Neuronal stem cell (in vitro differentiated cells): ENCODE data around the gene LCP2.
A peak's percentile ranks its signal among the peaks of the same experiment; 100 is the strongest.

ENCODE experiments used
- DNase-seq: peaks from one replicate; pipeline ENCODE4 v3.0.0-alpha.2; 2013; ENCODE audit warnings: low spot score
- H2AFZ ChIP-seq: one replicate; pipeline ENCODE4 v1.6.1; 2013; ENCODE audit warnings: mild to moderate bottlenecking, low read length, inconsistent platforms
- H2AK5ac ChIP-seq: 2 replicates; pipeline ENCODE4 v1.6.1; 2013; ENCODE audit warnings: low read depth, mild to moderate bottlenecking, inconsistent platforms, low read length, moderate library complexity, mixed read lengths
- H2BK120ac ChIP-seq: 2 replicates; pipeline ENCODE4 v1.6.1; 2013; ENCODE audit warnings: low read depth, mild to moderate bottlenecking, inconsistent platforms, low read length, moderate library complexity, mixed read lengths
- H2BK12ac ChIP-seq: one replicate; pipeline ENCODE4 v1.6.1; 2013; ENCODE audit warnings: low read length, inconsistent platforms
- H2BK15ac ChIP-seq: 2 replicates; pipeline ENCODE4 v1.6.1; 2013; ENCODE audit warnings: mild to moderate bottlenecking, low read length, inconsistent platforms, mixed read lengths
- H2BK5ac ChIP-seq: one replicate; pipeline ENCODE4 v1.6.1; 2013; ENCODE audit warnings: inconsistent platforms, mild to moderate bottlenecking, low read length, moderate library complexity
- H3K14ac ChIP-seq: one replicate; pipeline ENCODE4 v1.6.1; 2013; ENCODE audit warnings: low read length, inconsistent platforms
- H3K18ac ChIP-seq: 2 replicates; pipeline ENCODE4 v1.6.1; 2013; ENCODE audit warnings: low read length, inconsistent platforms
- H3K23ac ChIP-seq: 2 replicates; pipeline ENCODE4 v1.6.1; 2013; ENCODE audit warnings: low read depth, mild to moderate bottlenecking, mixed read lengths, low read length, inconsistent platforms; ENCODE audit not compliant: poor library complexity
- H3K27ac ChIP-seq: replicated peaks from 3 replicates; pipeline ENCODE4 v1.5.1; 2013; ENCODE audit warnings: low read length, inconsistent platforms
- H3K27me3 ChIP-seq, 3 experiments: 2 replicates each; pipeline ENCODE4 v1.6.1; 2013; ENCODE audit warnings: low read length in 3 of 3, mild to moderate bottlenecking in 2 of 3, inconsistent platforms in 1 of 3, low read depth in 1 of 3, mixed read lengths in 1 of 3, moderate library complexity in 1 of 3; ENCODE audit not compliant: control insufficient read depth in 3 of 3, insufficient read depth in 3 of 3
- H3K36me3 ChIP-seq, 2 donors: replicated peaks in 1 of 2; 2 replicates each; pipeline ENCODE4 v1.6.1; 2013; ENCODE audit warnings: low read length in 2 of 2; ENCODE audit not compliant: control insufficient read depth in 2 of 2, insufficient read depth in 2 of 2
- H3K4ac ChIP-seq: 2 replicates; pipeline ENCODE4 v1.6.1; 2013; ENCODE audit warnings: inconsistent platforms, mild to moderate bottlenecking, low read length, moderate library complexity
- H3K4me1 ChIP-seq, 2 donors: 1 replicate in 1 of 2; 2 replicates in 1 of 2; pipeline ENCODE4 v1.6.1; 2013; ENCODE audit warnings: low read length in 2 of 2, low read depth in 1 of 2; ENCODE audit not compliant: control insufficient read depth in 2 of 2, insufficient read depth in 1 of 2
- H3K4me2 ChIP-seq: one replicate; pipeline ENCODE4 v1.6.1; 2013; ENCODE audit warnings: mild to moderate bottlenecking, low read length, inconsistent platforms; ENCODE audit not compliant: insufficient read depth, poor library complexity, severe bottlenecking
- H3K4me3 ChIP-seq, 2 donors: 2 replicates each; pipeline ENCODE4 v1.5.1; 2013; ENCODE audit warnings: low read length in 2 of 2, mild to moderate bottlenecking in 2 of 2, inconsistent platforms in 1 of 2, moderate library complexity in 1 of 2
- H3K79me1 ChIP-seq: one replicate; pipeline ENCODE4 v1.6.1; 2013; ENCODE audit warnings: low read depth, mild to moderate bottlenecking, inconsistent platforms, low read length, moderate library complexity
- H3K9ac ChIP-seq: one replicate; pipeline ENCODE4 v1.6.1; 2013; ENCODE audit warnings: mild to moderate bottlenecking, low read depth, low read length, inconsistent platforms; ENCODE audit not compliant: poor library complexity
- H3K9me3 ChIP-seq, 2 donors: replicated peaks in 1 of 2; 2 replicates each; pipeline versions ENCODE3 to v1.6.1; 2013; ENCODE audit warnings: low read length in 2 of 2, mild to moderate bottlenecking in 2 of 2, inconsistent platforms in 1 of 2, low read depth in 1 of 2, mixed read lengths in 1 of 2, moderate library complexity in 1 of 2; ENCODE audit not compliant: control insufficient read depth in 2 of 2, insufficient read depth in 1 of 2
- H4K8ac ChIP-seq: one replicate; pipeline ENCODE4 v1.6.1; 2013; ENCODE audit warnings: low read depth, mild to moderate bottlenecking, inconsistent platforms, low read length, moderate library complexity
- H4K91ac ChIP-seq: one replicate; pipeline ENCODE4 v1.6.1; 2013; ENCODE audit warnings: low read length, low read depth, mild to moderate bottlenecking, inconsistent platforms; ENCODE audit not compliant: poor library complexity
- WGBS, 2 donors: extraction: QIAGEN DNeasy Blood & Tissue Kit; methylation state at CpG; one replicate each; pipeline ENCODE4 v1.1.7; 2013; ENCODE audit warnings: missing lambda C conversion rate in 2 of 2, mixed read lengths in 1 of 2; ENCODE audit not compliant: insufficient read length in 2 of 2, insufficient replicate concordance in 1 of 2; ENCODE audit errors: extremely low coverage in 2 of 2; 5-methylcytosine and 5-hydroxymethylcytosine counted together

LCP2 gene

GRCh38 chr5:170296036-170296934 lies 1.3 kb downstream of the LCP2 start:
- H3K79me1 ChIP-seq = no peaks in the 10 kb centered on the region
- no CpG with 5 or more reads among the region's 13 CpGs for WGBS, 2 donors
- H3K23ac ChIP-seq = no peak overlapping the region
- H3K4ac ChIP-seq = no peak overlapping the region
- H2BK15ac ChIP-seq = no peak overlapping the region
- no peak for DNase-seq
- H2AK5ac ChIP-seq = no peak overlapping the region
- H3K18ac ChIP-seq = no peak overlapping the region
- peaks cover 0 to 4% of the 10 kb centered on the region in 2 donors for H3K4me1 ChIP-seq
- H3K9me3 ChIP-seq = peaks cover 0 to 2% of the 10 kb centered on the region in 2 donors
- H3K4me2 ChIP-seq = no peak overlapping the region
- H3K27ac ChIP-seq = no peak overlapping the region
- H2BK120ac ChIP-seq = no peak overlapping the region
- no peaks in the 10 kb centered on the region for H3K27me3 ChIP-seq
- no peak overlapping the region for H3K14ac ChIP-seq
- H2AFZ ChIP-seq = no peak overlapping the region
- H2BK12ac ChIP-seq = no peak overlapping the region
- H3K9ac ChIP-seq = no peak overlapping the region
- H4K91ac ChIP-seq = no peak overlapping the region
- no peak overlapping the region for H2BK5ac ChIP-seq
- no peak overlapping the region for H3K4me3 ChIP-seq
- H4K8ac ChIP-seq = no peak overlapping the region
- H3K36me3 ChIP-seq = no peaks in the 10 kb centered on the region

DNA sequence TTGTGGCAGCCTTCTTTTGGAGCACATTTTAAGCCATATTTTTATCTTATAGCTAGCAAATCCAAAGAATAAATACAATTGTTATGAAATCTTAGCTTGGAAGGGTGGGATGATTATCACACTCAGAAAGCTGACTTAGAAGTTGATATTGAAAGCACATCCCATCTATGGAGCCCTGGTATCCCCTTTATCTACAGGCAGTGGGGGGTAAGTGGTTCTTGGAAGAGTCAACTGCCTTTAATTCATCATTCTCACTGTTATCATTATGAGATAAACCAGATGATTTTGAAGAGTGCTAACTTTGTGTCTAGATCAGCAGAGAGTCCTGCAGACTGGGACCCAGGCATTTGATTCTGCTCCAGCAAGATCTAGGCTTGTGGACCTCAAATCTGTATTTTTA lies 3.0 kb downstream of the LCP2 start:
- Histone ChIP-seq H2BK5ac (no peak overlapping the region), H3K4me2 (no peak overlapping the region), H3K18ac (no peak overlapping the region), H2AK5ac (no peak overlapping the region), H3K27ac (no peak overlapping the region), H2BK12ac (no peak overlapping the region), H4K8ac (no peak overlapping the region), H3K9me3 (peaks cover 0 to 9% of the 10 kb centered on the region in 2 donors), H3K36me3 (no peaks in the 10 kb centered on the region), H3K4me1 (peaks cover 0 to 4% of the 10 kb centered on the region in 2 donors), H3K4me3 (no peak overlapping the region), H3K4ac (no peak overlapping the region), H4K91ac (no peak overlapping the region), H2AFZ (no peak overlapping the region), H3K23ac (no peak overlapping the region), H3K79me1 (no peaks in the 10 kb centered on the region), H3K9ac (no peak overlapping the region), H3K14ac (no peak overlapping the region), H2BK120ac (no peak overlapping the region), H3K27me3 (no peaks in the 10 kb centered on the region), H2BK15ac (no peak overlapping the region)
- DNase-seq = no peak

- H3K4me1 ChIP-seq = peaks cover 0 to 4% of the 10 kb centered on the region in 2 donors
- no peak overlapping the region for H2AK5ac ChIP-seq
- H3K36me3 ChIP-seq = no peaks in the 10 kb centered on the region
- no peak overlapping the region for H4K8ac ChIP-seq
- no peak overlapping the region for H2BK5ac ChIP-seq
- no peak overlapping the region for H4K91ac ChIP-seq
- no peak overlapping the region for H3K4me2 ChIP-seq
- H3K18ac ChIP-seq = no peak overlapping the region
- no peak overlapping the region for H3K23ac ChIP-seq
- H3K9ac ChIP-seq = no peak overlapping the region
- H3K4ac ChIP-seq = no peak overlapping the region
- no peak overlapping the region for H3K14ac ChIP-seq
- H2BK12ac ChIP-seq = no peak overlapping the region
- no peak overlapping the region for H2BK15ac ChIP-seq
- WGBS, 2 donors = no CpG with 5 or more reads among the region's 3 CpGs
- H3K27me3 ChIP-seq = no peaks in the 10 kb centered on the region
- peaks cover 0 to 9% of the 10 kb centered on the region in 2 donors for H3K9me3 ChIP-seq
- no peak for DNase-seq
- H2AFZ ChIP-seq = no peak overlapping the region
- no peak overlapping the region for H2BK120ac ChIP-seq
- no peak overlapping the region for H3K27ac ChIP-seq
- H3K79me1 ChIP-seq = no peaks in the 10 kb centered on the region
- no peak overlapping the region for H3K4me3 ChIP-seq
Observed at GRCh38 chr5:170294057-170294456, 3.5 kb downstream of the LCP2 start.

- Histone ChIP-seq H3K9me3 (peaks cover 0 to 9% of the 10 kb centered on the region in 2 donors), H2BK15ac (no peak overlapping the region), H3K14ac (peak overlapping the region; percentile 60), H3K9ac (no peak overlapping the region), H3K4me3 (no peak overlapping the region), H3K23ac (no peak overlapping the region), H3K27ac (no peak overlapping the region), H2BK12ac (no peak overlapping the region), H3K27me3 (no peaks in the 10 kb centered on the region), H3K4me2 (no peak overlapping the region), H3K4me1 (peaks cover 0 to 4% of the 10 kb centered on the region in 2 donors), H2BK120ac (no peak overlapping the region), H4K8ac (no peak overlapping the region), H3K36me3 (no peaks in the 10 kb centered on the region), H3K18ac (peak overlapping the region; percentile 72), H2AFZ (no peak overlapping the region), H2BK5ac (no peak overlapping the region), H3K79me1 (no peaks in the 10 kb centered on the region), H2AK5ac (no peak overlapping the region), H4K91ac (no peak overlapping the region), H3K4ac (no peak overlapping the region)
- no peak for DNase-seq
- no CpG with 5 or more reads among the region's 6 CpGs for WGBS, 2 donors
Observed at GRCh38 chr5:170293273-170293672, 4.3 kb downstream of the LCP2 start.
